ENCODE data around the gene ADRA1B. TPM values are rescaled to one million over a fixed set of nuclear protein-coding genes. Genes with fewer than 3 reads are reported as not detected.
A peak's percentile ranks its signal among the peaks of the same experiment; 100 is the strongest.

ADRA1B gene
- total RNA-seq = 0.29 and 0.36 TPM in 2 replicates

DNA sequence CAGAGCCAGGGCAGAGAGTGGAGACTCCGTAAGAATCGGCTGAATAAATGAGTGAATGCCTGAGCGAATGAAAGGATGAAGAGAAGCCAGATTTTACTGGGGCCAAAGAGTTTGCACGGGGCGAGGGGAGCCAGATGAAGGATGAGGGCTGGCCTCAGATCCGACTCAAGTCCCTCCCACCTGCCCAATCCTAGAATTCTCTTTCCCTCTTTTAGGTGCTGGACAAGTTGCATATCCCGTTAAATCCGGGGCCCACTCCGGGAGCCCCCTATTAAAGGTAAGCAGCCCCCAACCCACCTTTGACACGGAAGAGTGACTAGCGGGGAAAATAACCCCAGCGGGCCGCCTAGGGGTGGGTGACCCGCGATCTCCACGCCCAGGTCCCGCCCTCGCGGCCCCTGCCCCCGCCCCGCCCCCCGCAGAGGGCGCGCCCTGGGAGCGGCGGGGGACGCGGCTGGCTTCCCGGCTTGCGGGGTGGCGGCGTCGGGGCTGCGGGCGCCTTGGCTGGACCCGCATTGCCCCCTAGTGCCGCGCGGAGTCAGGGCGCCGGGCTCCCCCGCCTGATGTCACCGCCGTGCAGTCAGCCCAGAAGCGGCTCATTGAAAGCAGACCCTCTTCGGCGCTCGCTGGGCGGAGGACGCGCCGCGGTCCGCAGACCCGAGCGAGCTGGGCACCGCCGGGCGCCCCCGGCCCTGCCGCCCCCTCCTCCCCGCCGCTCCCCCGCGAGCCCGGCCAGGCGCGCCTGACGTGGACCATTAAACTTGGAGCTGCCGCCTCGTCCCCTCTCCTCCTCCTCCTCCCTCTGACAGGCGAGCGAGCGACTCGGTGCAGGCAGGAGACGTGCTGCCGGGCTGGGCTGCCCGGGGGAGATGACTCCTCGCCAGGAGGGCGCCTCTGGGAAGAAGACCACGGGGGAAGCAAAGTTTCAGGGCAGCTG lies at the start of gene ADRA1B:
Gene ADRA1B, plus strand, starts transcription at position 579 of the 937 bp plus-strand sequence. CDS start 424 bp downstream, outside the sequence.
- Histone ChIP-seq H3K4me1 (ENCODE audit: insufficient read depth, low read length) (peaks cover 20% of the 10 kb centered on the region), H3K27ac (ENCODE audit: low read depth, low read length) (no peak within 1 kb of the TSS), H3K9me3 (ENCODE audit: low read depth, low read length) (no peaks in the 10 kb centered on the region), H3K36me3 (ENCODE audit: insufficient read depth, low read length) (no peaks in the 10 kb centered on the region), H4K20me1 (ENCODE audit: insufficient read depth, low read length) (no peaks in the 10 kb centered on the region), H3K4me3 (ENCODE audit: insufficient read depth, low read length) (peak within 1 kb of the TSS; percentile 66), H3K27me3 (ENCODE audit: insufficient read depth, low read length) (no peaks in the 10 kb centered on the region), H3K4me2 (ENCODE audit: insufficient read depth, low read length) (peak within 1 kb of the TSS; percentile 73), H2AFZ (ENCODE audit: low read length) (peak within 1 kb of the TSS; percentile 76), H3K79me2 (ENCODE audit: insufficient read depth, low read length) (no peaks in the 10 kb centered on the region)
- TF ChIP-seq CTCF (IDR thresholded peaks at IDR 0.05; ENCODE audit: extremely low read depth, low read depth, low read length) = peak; percentile 43
- DNase-seq (ENCODE audit: insufficient read length, low spot score, missing footprints) = peak; percentile 98

DNA sequence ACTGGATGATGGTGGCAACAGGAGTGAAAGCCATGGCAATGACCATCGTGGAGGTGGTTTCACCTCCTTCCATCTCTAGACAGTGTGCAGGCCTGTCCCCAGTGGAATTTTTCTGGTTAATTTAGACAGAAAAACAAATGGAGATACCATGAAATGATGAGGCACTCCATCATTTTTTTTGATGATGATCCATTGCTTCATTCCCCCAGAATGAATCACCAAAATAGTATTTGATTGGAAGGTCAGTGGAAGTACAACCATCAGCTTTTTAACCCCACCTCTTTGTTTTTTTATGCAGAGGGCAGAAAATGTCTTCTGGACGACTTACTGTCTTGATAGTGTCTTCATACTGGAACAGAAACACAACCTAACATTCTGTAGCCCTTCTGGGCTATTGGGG lies 42.6 kb upstream of the ADRA1B start:
- TF ChIP-seq CTCF (IDR thresholded peaks at IDR 0.05; ENCODE audit: extremely low read depth, low read depth, low read length) = no peak
- Histone ChIP-seq H3K27me3 (ENCODE audit: insufficient read depth, low read length) (no peaks in the 10 kb centered on the region), H3K4me2 (ENCODE audit: insufficient read depth, low read length) (peak overlapping the region; percentile 3), H3K27ac (ENCODE audit: low read depth, low read length) (peak overlapping the region; percentile 16), H3K36me3 (ENCODE audit: insufficient read depth, low read length) (no peaks in the 10 kb centered on the region), H2AFZ (ENCODE audit: low read length) (no peak overlapping the region), H3K9me3 (ENCODE audit: low read depth, low read length) (no peaks in the 10 kb centered on the region), H3K4me1 (ENCODE audit: insufficient read depth, low read length) (peaks cover 22% of the 10 kb centered on the region), H3K4me3 (ENCODE audit: insufficient read depth, low read length) (no peak overlapping the region), H3K79me2 (ENCODE audit: insufficient read depth, low read length) (no peaks in the 10 kb centered on the region), H4K20me1 (ENCODE audit: insufficient read depth, low read length) (no peaks in the 10 kb centered on the region)
- DNase-seq (ENCODE audit: insufficient read length, low spot score, missing footprints) = no peak

DNA sequence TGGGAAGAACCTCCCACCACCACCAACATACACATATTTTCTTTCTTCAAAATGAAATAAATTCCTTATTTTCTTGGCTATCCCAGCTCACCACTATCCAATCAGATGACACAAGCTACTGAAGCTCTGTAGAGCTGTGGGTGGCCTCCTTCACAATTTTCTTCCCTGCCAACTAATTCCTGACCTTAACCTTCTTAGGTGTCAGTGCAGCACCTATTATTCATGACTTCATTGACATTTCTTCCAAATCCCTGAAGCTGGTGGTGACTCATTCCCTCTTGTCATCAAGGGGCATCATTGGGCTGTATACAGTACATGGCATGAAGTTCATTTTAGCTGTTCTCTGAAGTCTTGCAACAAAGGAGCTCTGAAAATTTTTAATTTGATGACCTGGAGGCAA lies 42.0 kb upstream of the ADRA1B start:
- Histone ChIP-seq H3K4me2 (ENCODE audit: insufficient read depth, low read length) (peak overlapping the region; percentile 3), H3K4me3 (ENCODE audit: insufficient read depth, low read length) (no peak overlapping the region), H4K20me1 (ENCODE audit: insufficient read depth, low read length) (no peaks in the 10 kb centered on the region), H3K36me3 (ENCODE audit: insufficient read depth, low read length) (no peaks in the 10 kb centered on the region), H3K27me3 (ENCODE audit: insufficient read depth, low read length) (no peaks in the 10 kb centered on the region), H3K27ac (ENCODE audit: low read depth, low read length) (peak overlapping the region; percentile 16), H2AFZ (ENCODE audit: low read length) (no peak overlapping the region), H3K4me1 (ENCODE audit: insufficient read depth, low read length) (peaks cover 28% of the 10 kb centered on the region), H3K9me3 (ENCODE audit: low read depth, low read length) (no peaks in the 10 kb centered on the region), H3K79me2 (ENCODE audit: insufficient read depth, low read length) (no peaks in the 10 kb centered on the region)
- no peak for TF ChIP-seq CTCF (IDR thresholded peaks at IDR 0.05; ENCODE audit: extremely low read depth, low read depth, low read length)
- DNase-seq (ENCODE audit: insufficient read length, low spot score, missing footprints) = no peak

DNA sequence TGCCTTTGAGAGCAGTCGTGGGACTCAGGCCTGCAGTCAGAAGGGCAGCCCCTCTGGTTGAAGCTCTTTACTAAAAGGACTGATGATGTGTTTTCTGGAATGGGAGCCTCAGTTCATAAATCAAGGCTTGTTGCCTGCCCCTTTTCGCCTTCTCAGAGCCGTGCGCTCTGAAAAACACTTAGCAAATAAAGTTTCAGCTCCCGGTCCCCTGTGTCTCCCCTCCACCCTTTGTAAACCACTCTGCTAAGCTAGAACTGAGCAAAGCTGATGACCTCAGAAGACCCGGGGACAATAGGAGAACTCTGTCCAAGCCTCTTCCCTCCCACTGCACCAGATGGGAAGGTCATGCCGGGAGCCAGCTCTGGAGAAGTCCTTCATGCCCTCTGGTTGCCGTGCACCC lies 39.3 kb upstream of the ADRA1B start:
- H3K27ac ChIP-seq (ENCODE audit: low read depth, low read length) = no peak overlapping the region
- no peaks in the 10 kb centered on the region for H3K79me2 ChIP-seq (ENCODE audit: insufficient read depth, low read length)
- no peak overlapping the region for H3K4me2 ChIP-seq (ENCODE audit: insufficient read depth, low read length)
- TF ChIP-seq CTCF (IDR thresholded peaks at IDR 0.05; ENCODE audit: extremely low read depth, low read depth, low read length) = no peak
- H3K9me3 ChIP-seq (ENCODE audit: low read depth, low read length) = no peaks in the 10 kb centered on the region
- no peak overlapping the region for H3K4me3 ChIP-seq (ENCODE audit: insufficient read depth, low read length)
- DNase-seq (ENCODE audit: insufficient read length, low spot score, missing footprints) = no peak
- H3K36me3 ChIP-seq (ENCODE audit: insufficient read depth, low read length) = no peaks in the 10 kb centered on the region
- peaks cover 30% of the 10 kb centered on the region for H3K4me1 ChIP-seq (ENCODE audit: insufficient read depth, low read length)
- H4K20me1 ChIP-seq (ENCODE audit: insufficient read depth, low read length) = no peaks in the 10 kb centered on the region
- no peak overlapping the region for H2AFZ ChIP-seq (ENCODE audit: low read length)
- H3K27me3 ChIP-seq (ENCODE audit: insufficient read depth, low read length) = no peaks in the 10 kb centered on the region

Data from osteoblast (primary cell).